ENCODE data around the gene BACH2. TPM values are rescaled to one million over a fixed set of nuclear protein-coding genes. Genes with fewer than 3 reads are reported as not detected.

Gene BACH2
- total and polyA plus RNA-seq, 2 donors (not counting 1 experiment from before 2014, with no cell fraction given), result 2.2 to 2.6 TPM

GRCh38 chr6:89966228-89966544 is 330.5 kb downstream of the BACH2 start:
- Histone ChIP-seq H3K27me3 (ENCODE audit: control insufficient read depth, insufficient read depth, low read length) (no peaks in the 10 kb centered on the region), H2AFZ (ENCODE audit: low read length) (no peak overlapping the region), H3K9me3 (ENCODE audit: control insufficient read depth, insufficient read depth, low read depth, low read length) (no peaks in the 10 kb centered on the region), H3K4me1 (ENCODE audit: control insufficient read depth, extremely low read depth, insufficient read depth, low read length) (no peaks in the 10 kb centered on the region), H3K79me2 (ENCODE audit: control insufficient read depth, insufficient read depth, low read length) (no peaks in the 10 kb centered on the region), H3K36me3 (ENCODE audit: control insufficient read depth, insufficient read depth, low read length) (no peaks in the 10 kb centered on the region), H3K4me3 (replicated peaks in 1 of 4; ENCODE audit: control extremely low read depth in 1 of 4, insufficient read depth in 1 of 4, low read depth in 3 of 4, low read length in 4 of 4) (no peak overlapping the region), H3K9ac (ENCODE audit: insufficient read depth, low read length) (no peak overlapping the region), H3K27ac (ENCODE audit: insufficient read depth, low read length) (no peak overlapping the region), H3K4me2 (ENCODE audit: extremely low read depth, insufficient read depth, low read length) (no peak overlapping the region), H4K20me1 (ENCODE audit: control insufficient read depth, extremely low read depth, insufficient read depth, low read length) (no peaks in the 10 kb centered on the region)
- no peak for TF ChIP-seq EZH2 (IDR thresholded peaks at IDR 0.05; ENCODE audit: low read length, missing control alignments)
- TF ChIP-seq CTCF (conservative IDR thresholded peaks at IDR 0.05 in 1 of 2, IDR thresholded peaks at IDR 0.05 in 1 of 2; ENCODE audit: low read depth in 1 of 2, low read length in 2 of 2), result no peak
- DNase-seq (ENCODE audit: low read depth in 2 of 2), result peak in 1 of 2 donors; percentile 42

GRCh38 chr6:89965441-89966227 is 331.0 kb downstream of the BACH2 start:
- no peak for DNase-seq (ENCODE audit: low read depth in 2 of 2)
- Histone ChIP-seq H3K4me1 (ENCODE audit: control insufficient read depth, extremely low read depth, insufficient read depth, low read length) (no peaks in the 10 kb centered on the region), H3K9me3 (ENCODE audit: control insufficient read depth, insufficient read depth, low read depth, low read length) (no peaks in the 10 kb centered on the region), H3K4me3 (replicated peaks in 1 of 4; ENCODE audit: control extremely low read depth in 1 of 4, insufficient read depth in 1 of 4, low read depth in 3 of 4, low read length in 4 of 4) (no peak overlapping the region), H4K20me1 (ENCODE audit: control insufficient read depth, extremely low read depth, insufficient read depth, low read length) (no peaks in the 10 kb centered on the region), H3K4me2 (ENCODE audit: extremely low read depth, insufficient read depth, low read length) (no peak overlapping the region), H2AFZ (ENCODE audit: low read length) (no peak overlapping the region), H3K36me3 (ENCODE audit: control insufficient read depth, insufficient read depth, low read length) (no peaks in the 10 kb centered on the region), H3K27ac (ENCODE audit: insufficient read depth, low read length) (no peak overlapping the region), H3K79me2 (ENCODE audit: control insufficient read depth, insufficient read depth, low read length) (no peaks in the 10 kb centered on the region), H3K9ac (ENCODE audit: insufficient read depth, low read length) (no peak overlapping the region), H3K27me3 (ENCODE audit: control insufficient read depth, insufficient read depth, low read length) (no peaks in the 10 kb centered on the region)
- TF ChIP-seq EZH2 (IDR thresholded peaks at IDR 0.05; ENCODE audit: low read length, missing control alignments) (no peak), CTCF (conservative IDR thresholded peaks at IDR 0.05 in 1 of 2, IDR thresholded peaks at IDR 0.05 in 1 of 2; ENCODE audit: low read depth in 1 of 2, low read length in 2 of 2) (no peak)

GRCh38 chr6:89963391-89963790 is 333.3 kb downstream of the BACH2 start:
- Histone ChIP-seq H3K79me2 (ENCODE audit: control insufficient read depth, insufficient read depth, low read length) (no peaks in the 10 kb centered on the region), H4K20me1 (ENCODE audit: control insufficient read depth, extremely low read depth, insufficient read depth, low read length) (no peaks in the 10 kb centered on the region), H3K4me2 (ENCODE audit: extremely low read depth, insufficient read depth, low read length) (no peak overlapping the region), H3K9ac (ENCODE audit: insufficient read depth, low read length) (no peak overlapping the region), H3K9me3 (ENCODE audit: control insufficient read depth, insufficient read depth, low read depth, low read length) (no peaks in the 10 kb centered on the region), H3K27me3 (ENCODE audit: control insufficient read depth, insufficient read depth, low read length) (no peaks in the 10 kb centered on the region), H3K4me3 (replicated peaks in 1 of 4; ENCODE audit: control extremely low read depth in 1 of 4, insufficient read depth in 1 of 4, low read depth in 3 of 4, low read length in 4 of 4) (no peak overlapping the region), H3K27ac (ENCODE audit: insufficient read depth, low read length) (no peak overlapping the region), H2AFZ (ENCODE audit: low read length) (no peak overlapping the region), H3K4me1 (ENCODE audit: control insufficient read depth, extremely low read depth, insufficient read depth, low read length) (no peaks in the 10 kb centered on the region), H3K36me3 (ENCODE audit: control insufficient read depth, insufficient read depth, low read length) (no peaks in the 10 kb centered on the region)
- peak; percentile 14 to 21 for DNase-seq (ENCODE audit: low read depth in 2 of 2)
- TF ChIP-seq CTCF (conservative IDR thresholded peaks at IDR 0.05 in 1 of 2, IDR thresholded peaks at IDR 0.05 in 1 of 2; ENCODE audit: low read depth in 1 of 2, low read length in 2 of 2), result no peak
- no peak for TF ChIP-seq EZH2 (IDR thresholded peaks at IDR 0.05; ENCODE audit: low read length, missing control alignments)

Data from fibroblast of lung (primary cell).